CD14-positive monocyte (primary cell): ENCODE results near the gene MLLT3. TPM values are rescaled to one million over a fixed set of nuclear protein-coding genes. Genes with fewer than 3 reads are reported as not detected.

Experiments
- DNase-seq, 3 donors: peaks; one replicate each; pipeline ENCODE4 v3.0.0-alpha.2; 2011 to 2022
- H2AFZ ChIP-seq: 2 replicates; pipeline ENCODE4 v1.6.0; 2012; ENCODE audit warnings: mild to moderate bottlenecking, low read depth, low read length, inconsistent platforms; ENCODE audit not compliant: insufficient read depth, poor library complexity, severe bottlenecking
- H3K27ac ChIP-seq, 2 donors: 1 replicate in 1 of 2; 2 replicates in 1 of 2; pipeline ENCODE4 v1.5.1; 2012 to 2013; ENCODE audit warnings: low read length in 2 of 2, control low read depth in 1 of 2, inconsistent platforms in 1 of 2, low read depth in 1 of 2, mild to moderate bottlenecking in 1 of 2
- H3K27me3 ChIP-seq, 2 donors: one replicate each; pipeline versions ENCODE4 v1.6.0 to v1.6.1; 2011 to 2013; ENCODE audit warnings: low read length in 2 of 2; ENCODE audit not compliant: control insufficient read depth in 2 of 2, insufficient read depth in 2 of 2
- H3K36me3 ChIP-seq, 2 donors: replicated peaks in 1 of 2; 1 replicate in 1 of 2; 2 replicates in 1 of 2; pipeline versions ENCODE4 v1.5.1 to v1.6.1; 2012 to 2013; ENCODE audit warnings: low read length in 2 of 2, control low read depth in 1 of 2, inconsistent platforms in 1 of 2, mild to moderate bottlenecking in 1 of 2; ENCODE audit not compliant: insufficient read depth in 2 of 2, control insufficient read depth in 1 of 2
- H3K4me1 ChIP-seq, 2 donors: 1 replicate in 1 of 2; 2 replicates in 1 of 2; pipeline versions ENCODE4 v1.5.1 to v1.6.1; 2012 to 2013; ENCODE audit warnings: low read length in 2 of 2, control low read depth in 1 of 2, inconsistent platforms in 1 of 2, mild to moderate bottlenecking in 1 of 2, moderate library complexity in 1 of 2; ENCODE audit not compliant: insufficient read depth in 2 of 2, control insufficient read depth in 1 of 2
- H3K4me2 ChIP-seq: replicated peaks from 2 replicates; pipeline ENCODE3; 2012; ENCODE audit warnings: low read length, moderate library complexity, mild to moderate bottlenecking; ENCODE audit not compliant: poor library complexity, severe bottlenecking; ENCODE audit errors: extremely low read depth
- H3K4me3 ChIP-seq, 3 experiments: fragments of 200-600 bp in 1 of 3; sonication (generic) in 1 of 3; replicated peaks in 1 of 3; 1 replicate in 2 of 3; 2 replicates in 1 of 3; pipeline ENCODE4 v1.5.1; 2011 to 2013; ENCODE audit warnings: low read length in 3 of 3, mild to moderate bottlenecking in 3 of 3, control low read depth in 2 of 3, low read depth in 2 of 3, inconsistent platforms in 1 of 3, moderate library complexity in 1 of 3
- H3K79me2 ChIP-seq: 2 replicates; pipeline ENCODE4 v1.6.0; 2012; ENCODE audit warnings: mild to moderate bottlenecking, control low read depth, inconsistent platforms, low read length, moderate library complexity; ENCODE audit not compliant: insufficient read depth
- H3K9ac ChIP-seq: 2 replicates; pipeline ENCODE4 v1.6.0; 2017; ENCODE audit warnings: low read length, mild to moderate bottlenecking; ENCODE audit not compliant: insufficient read depth, poor library complexity, severe bottlenecking
- H3K9me3 ChIP-seq, 2 donors: replicated peaks in 1 of 2; 1 replicate in 1 of 2; 2 replicates in 1 of 2; pipeline versions ENCODE4 v1.5.1 to v1.6.1; 2012 to 2013; ENCODE audit warnings: low read length in 2 of 2, control low read depth in 1 of 2; ENCODE audit not compliant: control insufficient read depth in 1 of 2, insufficient read depth in 1 of 2
- H4K20me1 ChIP-seq: 2 replicates; pipeline ENCODE4 v1.6.0; 2012; ENCODE audit warnings: mild to moderate bottlenecking, low read length, control low read depth, moderate library complexity; ENCODE audit not compliant: insufficient read depth
- H3K27ac Mint-ChIP-seq, 7 donors: one replicate each; pipeline ENCODE4 v1.8.0; 2020; ENCODE audit warnings: mild to moderate bottlenecking in 7 of 7, mixed read lengths in 7 of 7, moderate library complexity in 6 of 7, inconsistent platforms in 2 of 7
- H3K27me3 Mint-ChIP-seq, 3 donors: one replicate each; pipeline ENCODE4 v1.8.0; 2021 to 2022; ENCODE audit warnings: low read depth in 3 of 3, mild to moderate bottlenecking in 3 of 3, mixed read lengths in 3 of 3, moderate library complexity in 3 of 3, inconsistent platforms in 1 of 3
- H3K36me3 Mint-ChIP-seq, 2 donors: one replicate each; pipeline ENCODE4 v1.8.0; 2020; ENCODE audit warnings: mixed read lengths in 2 of 2, inconsistent platforms in 1 of 2, mild to moderate bottlenecking in 1 of 2
- H3K4me1 Mint-ChIP-seq: one replicate; pipeline ENCODE4 v1.8.0; 2020; ENCODE audit warnings: mild to moderate bottlenecking, mixed read lengths
- H3K4me3 Mint-ChIP-seq, 2 donors: one replicate each; pipeline ENCODE4 v1.8.0; 2020; ENCODE audit warnings: mild to moderate bottlenecking in 2 of 2, mixed read lengths in 2 of 2, moderate library complexity in 1 of 2
- H3K9me3 Mint-ChIP-seq, 7 donors: one replicate each; pipeline ENCODE4 v1.8.0; 2020 to 2022; ENCODE audit warnings: mixed read lengths in 7 of 7, mild to moderate bottlenecking in 6 of 7, moderate library complexity in 6 of 7, inconsistent platforms in 2 of 7
- WGBS: methylation state at CpG from one replicate; pipeline ENCODE4 v1.1.5; 2013; ENCODE audit warnings: missing lambda C conversion rate; ENCODE audit not compliant: insufficient coverage; 5-methylcytosine and 5-hydroxymethylcytosine counted together
- intact Hi-C, 2 donors: fragments of 100-400 bp; cut with micrococcal nuclease; formaldehyde crosslinking; loops; one replicate each; pipeline versions ENCODE4 v1.15.0 to v1.15.1; 2023
- polyA plus RNA-seq, 3 donors: library from polyadenylated mRNA; depleted of rRNA in 1 of 3; unstranded in 2 of 3; stranded (reverse) in 1 of 3; fragments of 300-500 nt in 2 of 3; fragments of >200 nt in 1 of 3; fragmentation: Illumina TruSeq in 2 of 3; gene quantifications; 1 replicate in 2 of 3; 2 replicates in 1 of 3; pipeline ENCODE4 v1.2.3, GENCODE V29; 2012 to 2021
- TF ChIP-seq, protein P1 (sequence below): fragments of 200-600 bp; IDR thresholded peaks from one replicate; pipeline ENCODE4 v1.8.0; 2022; ENCODE audit warnings: antibody characterized with exemption, mild to moderate bottlenecking

MLLT3 gene
- polyA plus RNA-seq, 3 donors: 0.81 to 2.3 (median 1.5) TPM

- H3K4me2 ChIP-seq: no peak overlapping the region
- TF ChIP-seq, protein P1, sequence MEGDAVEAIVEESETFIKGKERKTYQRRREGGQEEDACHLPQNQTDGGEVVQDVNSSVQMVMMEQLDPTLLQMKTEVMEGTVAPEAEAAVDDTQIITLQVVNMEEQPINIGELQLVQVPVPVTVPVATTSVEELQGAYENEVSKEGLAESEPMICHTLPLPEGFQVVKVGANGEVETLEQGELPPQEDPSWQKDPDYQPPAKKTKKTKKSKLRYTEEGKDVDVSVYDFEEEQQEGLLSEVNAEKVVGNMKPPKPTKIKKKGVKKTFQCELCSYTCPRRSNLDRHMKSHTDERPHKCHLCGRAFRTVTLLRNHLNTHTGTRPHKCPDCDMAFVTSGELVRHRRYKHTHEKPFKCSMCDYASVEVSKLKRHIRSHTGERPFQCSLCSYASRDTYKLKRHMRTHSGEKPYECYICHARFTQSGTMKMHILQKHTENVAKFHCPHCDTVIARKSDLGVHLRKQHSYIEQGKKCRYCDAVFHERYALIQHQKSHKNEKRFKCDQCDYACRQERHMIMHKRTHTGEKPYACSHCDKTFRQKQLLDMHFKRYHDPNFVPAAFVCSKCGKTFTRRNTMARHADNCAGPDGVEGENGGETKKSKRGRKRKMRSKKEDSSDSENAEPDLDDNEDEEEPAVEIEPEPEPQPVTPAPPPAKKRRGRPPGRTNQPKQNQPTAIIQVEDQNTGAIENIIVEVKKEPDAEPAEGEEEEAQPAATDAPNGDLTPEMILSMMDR: no peak
- H3K9ac ChIP-seq: no peak overlapping the region
- no peak overlapping the region for H3K4me3 ChIP-seq
- intact Hi-C loops: no loop called here
- H3K4me3 Mint-ChIP-seq: no peak overlapping the region
- H3K79me2 ChIP-seq: no peaks in the 10 kb centered on the region
- no peak overlapping the region for H3K27ac Mint-ChIP-seq
- peaks cover 0 to 2% (median 0%) of the 10 kb centered on the region in 7 donors for H3K9me3 Mint-ChIP-seq
- H2AFZ ChIP-seq: no peak overlapping the region
- WGBS: no CpG with 5 or more reads among the region's 2 CpGs
- no peaks in the 10 kb centered on the region for H3K4me1 ChIP-seq
- peaks cover 7% of the 10 kb centered on the region for H3K4me1 Mint-ChIP-seq
- DNase-seq: no peak
- no peaks in the 10 kb centered on the region for H3K27me3 ChIP-seq
- H3K27ac ChIP-seq: no peak overlapping the region
- H3K36me3 ChIP-seq: no peaks in the 10 kb centered on the region
- no peaks in the 10 kb centered on the region for H3K36me3 Mint-ChIP-seq
- no peaks in the 10 kb centered on the region for H3K9me3 ChIP-seq
- H4K20me1 ChIP-seq: no peaks in the 10 kb centered on the region
- H3K27me3 Mint-ChIP-seq: peaks cover 0 to 3% (median 0%) of the 10 kb centered on the region in 3 donors
These were observed 237.7 kb downstream of the MLLT3 start for GRCh38 chr9:20384642-20385041.

- no CpG with 5 or more reads among the region's 2 CpGs for WGBS
- TF ChIP-seq, protein P1: no peak
- H3K4me2 ChIP-seq: no peak overlapping the region
- Mint-ChIP-seq H3K36me3 (no peaks in the 10 kb centered on the region), H3K27ac (no peak overlapping the region), H3K4me1 (peaks cover 7% of the 10 kb centered on the region), H3K4me3 (no peak overlapping the region), H3K27me3 (no peaks in the 10 kb centered on the region), H3K9me3 (no peaks in the 10 kb centered on the region)
- H3K9me3 ChIP-seq: no peaks in the 10 kb centered on the region
- no peak overlapping the region for H3K9ac ChIP-seq
- H3K27ac ChIP-seq: no peak overlapping the region
- intact Hi-C loops: no loop called here
- no peaks in the 10 kb centered on the region for H3K27me3 ChIP-seq
- no peaks in the 10 kb centered on the region for H4K20me1 ChIP-seq
- no peak overlapping the region for H2AFZ ChIP-seq
- H3K79me2 ChIP-seq: no peaks in the 10 kb centered on the region
- no peak for DNase-seq
- no peaks in the 10 kb centered on the region for H3K4me1 ChIP-seq
- H3K4me3 ChIP-seq: no peak overlapping the region
- no peaks in the 10 kb centered on the region for H3K36me3 ChIP-seq
These were observed 239.7 kb downstream of the MLLT3 start for GRCh38 chr9:20382460-20383071.
